ENCODE measurements around the gene TXNDC12.

GRCh38 chr1:51978099-51978498, 76.9 kb downstream of the TXNDC12 start:
- TF ChIP-seq EZH2 (IDR thresholded peaks at IDR 0.05), result no peak
- no peak for TF ChIP-seq POLR2AphosphoS5 (IDR thresholded peaks at IDR 0.05; ENCODE audit: borderline replicate concordance, low read depth, low read length)
- TF ChIP-seq FOXP2 (optimal IDR thresholded peaks at IDR 0.05; ENCODE audit: control extremely low read depth, extremely low read length, insufficient read depth), result no peak

All from SK-N-MC (cell line).